Astrocyte (in vitro differentiated cells and primary cell): ENCODE data around the gene ZBED5. TPM values are rescaled to one million over a fixed set of nuclear protein-coding genes. Genes with fewer than 3 reads are reported as not detected.
"Not testable (repeated sequence)": the region's sequence is repeated elsewhere in the genome, so short reads cannot be mapped to it uniquely, and the experiment has no call there.

Experiments used
- DNase-seq: peaks from one replicate; pipeline ENCODE4 v3.0.0-alpha.2; 2010; ENCODE audit warnings: low read depth
- FAIRE-seq: peaks from 2 replicates; lab custom pipeline; 2011; peaks lifted over from hg19 to GRCh38; lab: Jason Lieb, UNC
- H2AFZ ChIP-seq: 2 replicates; pipeline ENCODE4 v1.6.0; 2012; ENCODE audit warnings: low read depth, low read length, inconsistent platforms
- H3K27ac ChIP-seq: 2 replicates; pipeline ENCODE4 v1.5.1; 2011; ENCODE audit warnings: low read depth, low read length, inconsistent platforms
- H3K27me3 ChIP-seq: 2 replicates; pipeline ENCODE4 v1.6.0; 2011; ENCODE audit warnings: low read length, inconsistent platforms; ENCODE audit not compliant: insufficient read depth
- H3K36me3 ChIP-seq: 2 replicates; pipeline ENCODE4 v1.5.1; 2011; ENCODE audit warnings: low read length, inconsistent platforms; ENCODE audit not compliant: insufficient read depth
- H3K4me1 ChIP-seq: 2 replicates; pipeline ENCODE4 v1.5.1; 2011; ENCODE audit warnings: low read length, inconsistent platforms; ENCODE audit not compliant: insufficient read depth
- H3K4me2 ChIP-seq: 2 replicates; pipeline ENCODE4 v1.6.0; 2012; ENCODE audit warnings: low read length, inconsistent platforms
- H3K4me3 ChIP-seq: 2 replicates; pipeline ENCODE4 v1.5.1; 2011; ENCODE audit warnings: low read depth, mild to moderate bottlenecking, low read length, inconsistent platforms; ENCODE audit not compliant: insufficient read depth
- H3K79me2 ChIP-seq: 2 replicates; pipeline ENCODE4 v1.6.0; 2012; ENCODE audit warnings: mild to moderate bottlenecking, low read length, inconsistent platforms; ENCODE audit not compliant: insufficient read depth
- H3K9ac ChIP-seq: 2 replicates; pipeline ENCODE4 v1.6.0; 2012; ENCODE audit warnings: mild to moderate bottlenecking, low read length, inconsistent platforms
- H3K9me3 ChIP-seq: 2 replicates; pipeline ENCODE4 v1.5.1; 2012; ENCODE audit warnings: low read depth, mild to moderate bottlenecking, low read length, inconsistent platforms; ENCODE audit not compliant: insufficient read depth
- H4K20me1 ChIP-seq: 2 replicates; pipeline ENCODE4 v1.6.0; 2012; ENCODE audit warnings: low read length, inconsistent platforms; ENCODE audit not compliant: insufficient read depth
- H3K27ac Mint-ChIP-seq: one replicate; pipeline ENCODE4 v1.8.0; 2021; ENCODE audit warnings: mild to moderate bottlenecking, mixed read lengths; ENCODE audit not compliant: unreplicated experiment
- H3K27me3 Mint-ChIP-seq: one replicate; pipeline ENCODE4 v1.8.0; 2021; ENCODE audit warnings: low read depth, mixed read lengths; ENCODE audit not compliant: unreplicated experiment
- H3K36me3 Mint-ChIP-seq: one replicate; pipeline ENCODE4 v1.8.0; 2021; ENCODE audit warnings: low read depth, mixed read lengths; ENCODE audit not compliant: unreplicated experiment
- H3K4me1 Mint-ChIP-seq: one replicate; pipeline ENCODE4 v1.8.0; 2021; ENCODE audit warnings: low read depth, mixed read lengths; ENCODE audit not compliant: unreplicated experiment
- H3K4me3 Mint-ChIP-seq: one replicate; pipeline ENCODE4 v1.8.0; 2021; ENCODE audit warnings: mild to moderate bottlenecking, moderate library complexity, mixed read lengths; ENCODE audit not compliant: unreplicated experiment
- H3K9me3 Mint-ChIP-seq: one replicate; pipeline ENCODE4 v1.8.0; 2021; ENCODE audit warnings: mild to moderate bottlenecking, mixed read lengths; ENCODE audit not compliant: unreplicated experiment
- EZH2 ChIP-seq: IDR thresholded peaks from 2 replicates; pipeline ENCODE4 v1.6.1; 2012; ENCODE audit warnings: mild to moderate bottlenecking, low read length, inconsistent platforms; ENCODE audit not compliant: insufficient read depth
- total RNA-seq: library from RNA; stranded (reverse); gene quantifications from 2 replicates; pipeline ENCODE4 v1.2.1, GENCODE V29; 2021
- TF ChIP-seq, protein P1 (sequence below): IDR thresholded peaks from 2 replicates; pipeline ENCODE4 v1.5.1; 2011; ENCODE audit warnings: low read depth, mild to moderate bottlenecking, inconsistent platforms, low read length, moderate library complexity; ENCODE audit not compliant: insufficient read depth

ZBED5 gene
- total RNA-seq, 1 donor from 2014 or later: 32.9 TPM

DNA sequence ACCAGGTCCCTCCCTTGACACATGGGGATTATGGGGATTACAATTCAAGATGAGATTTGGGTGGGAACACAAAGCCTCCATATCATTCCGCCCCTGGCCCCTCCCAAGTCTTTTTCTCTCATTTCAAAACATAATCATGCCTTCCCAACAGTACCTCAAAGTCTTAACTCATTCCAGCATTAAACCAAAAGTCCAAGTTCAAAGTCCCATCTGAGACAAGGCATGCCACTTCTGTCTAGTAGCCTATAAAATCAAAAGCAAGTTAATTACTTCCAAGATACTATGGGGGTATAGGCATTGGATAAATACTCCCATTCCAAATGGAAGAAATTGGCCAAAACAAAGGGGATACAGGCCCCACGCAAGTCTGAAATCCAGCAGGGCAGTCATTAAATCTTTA is 29.5 kb downstream of the ZBED5 start:
- H3K79me2 ChIP-seq: no peaks in the 10 kb centered on the region
- no peak overlapping the region for H3K27ac ChIP-seq
- no peaks in the 10 kb centered on the region for H3K4me1 ChIP-seq
- Mint-ChIP-seq H3K9me3 (peaks cover 5% of the 10 kb centered on the region), H3K36me3 (peaks cover 4% of the 10 kb centered on the region), H3K27me3 (peaks cover 10% of the 10 kb centered on the region), H3K27ac (no peak overlapping the region), H3K4me3 (no peak overlapping the region), H3K4me1 (no peaks in the 10 kb centered on the region)
- FAIRE-seq (no peak), DNase-seq (no peak)
- H3K4me3 ChIP-seq: no peak overlapping the region
- H4K20me1 ChIP-seq: no peaks in the 10 kb centered on the region
- H3K4me2 ChIP-seq: no peak overlapping the region
- H2AFZ ChIP-seq: no peak overlapping the region
- H3K36me3 ChIP-seq: no peaks in the 10 kb centered on the region
- H3K9ac ChIP-seq: no peak overlapping the region
- H3K9me3 ChIP-seq: no peaks in the 10 kb centered on the region
- H3K27me3 ChIP-seq: no peaks in the 10 kb centered on the region
- TF ChIP-seq EZH2: no peak
- TF ChIP-seq, protein P1, sequence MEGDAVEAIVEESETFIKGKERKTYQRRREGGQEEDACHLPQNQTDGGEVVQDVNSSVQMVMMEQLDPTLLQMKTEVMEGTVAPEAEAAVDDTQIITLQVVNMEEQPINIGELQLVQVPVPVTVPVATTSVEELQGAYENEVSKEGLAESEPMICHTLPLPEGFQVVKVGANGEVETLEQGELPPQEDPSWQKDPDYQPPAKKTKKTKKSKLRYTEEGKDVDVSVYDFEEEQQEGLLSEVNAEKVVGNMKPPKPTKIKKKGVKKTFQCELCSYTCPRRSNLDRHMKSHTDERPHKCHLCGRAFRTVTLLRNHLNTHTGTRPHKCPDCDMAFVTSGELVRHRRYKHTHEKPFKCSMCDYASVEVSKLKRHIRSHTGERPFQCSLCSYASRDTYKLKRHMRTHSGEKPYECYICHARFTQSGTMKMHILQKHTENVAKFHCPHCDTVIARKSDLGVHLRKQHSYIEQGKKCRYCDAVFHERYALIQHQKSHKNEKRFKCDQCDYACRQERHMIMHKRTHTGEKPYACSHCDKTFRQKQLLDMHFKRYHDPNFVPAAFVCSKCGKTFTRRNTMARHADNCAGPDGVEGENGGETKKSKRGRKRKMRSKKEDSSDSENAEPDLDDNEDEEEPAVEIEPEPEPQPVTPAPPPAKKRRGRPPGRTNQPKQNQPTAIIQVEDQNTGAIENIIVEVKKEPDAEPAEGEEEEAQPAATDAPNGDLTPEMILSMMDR: no peak

DNA sequence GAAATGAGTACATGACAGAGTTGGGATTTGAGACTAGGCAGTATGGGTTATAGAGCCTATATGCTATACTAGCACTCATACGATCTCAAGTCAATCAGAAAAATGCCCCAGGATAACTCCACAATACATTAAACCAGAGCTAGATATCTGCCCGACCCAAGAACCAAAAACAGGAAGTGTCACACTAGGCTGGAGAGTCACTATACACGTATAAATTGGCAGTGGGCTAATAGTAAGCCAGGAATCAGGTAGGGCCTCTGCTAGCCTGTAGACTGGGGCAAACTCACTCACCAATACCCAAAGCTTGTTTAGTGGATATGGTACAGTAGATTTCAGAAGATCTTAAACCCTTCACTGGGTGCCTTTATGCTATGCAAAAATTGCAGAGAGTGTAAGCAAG is 33.0 kb downstream of the ZBED5 start:
- H3K4me1 Mint-ChIP-seq: no peaks in the 10 kb centered on the region
- Histone ChIP-seq H3K4me1 (no peaks in the 10 kb centered on the region), H4K20me1 (no peaks in the 10 kb centered on the region), H3K36me3 (no peaks in the 10 kb centered on the region), H3K9ac (no peak overlapping the region), H3K4me3 (no peak overlapping the region), H2AFZ (no peak overlapping the region), H3K27me3 (no peaks in the 10 kb centered on the region), H3K27ac (no peak overlapping the region), H3K4me2 (no peak overlapping the region), H3K9me3 (no peaks in the 10 kb centered on the region), H3K79me2 (no peaks in the 10 kb centered on the region)
- DNase-seq (no peak), FAIRE-seq (no peak)
- H3K27me3 Mint-ChIP-seq: peaks cover 5% of the 10 kb centered on the region
- TF ChIP-seq EZH2: no peak
- TF ChIP-seq, protein P1: no peak
- peaks cover under 1% of the 10 kb centered on the region for H3K36me3 Mint-ChIP-seq
- no peak overlapping the region for H3K4me3 Mint-ChIP-seq
- no peak overlapping the region for H3K27ac Mint-ChIP-seq
- H3K9me3 Mint-ChIP-seq: peaks cover under 1% of the 10 kb centered on the region

DNA sequence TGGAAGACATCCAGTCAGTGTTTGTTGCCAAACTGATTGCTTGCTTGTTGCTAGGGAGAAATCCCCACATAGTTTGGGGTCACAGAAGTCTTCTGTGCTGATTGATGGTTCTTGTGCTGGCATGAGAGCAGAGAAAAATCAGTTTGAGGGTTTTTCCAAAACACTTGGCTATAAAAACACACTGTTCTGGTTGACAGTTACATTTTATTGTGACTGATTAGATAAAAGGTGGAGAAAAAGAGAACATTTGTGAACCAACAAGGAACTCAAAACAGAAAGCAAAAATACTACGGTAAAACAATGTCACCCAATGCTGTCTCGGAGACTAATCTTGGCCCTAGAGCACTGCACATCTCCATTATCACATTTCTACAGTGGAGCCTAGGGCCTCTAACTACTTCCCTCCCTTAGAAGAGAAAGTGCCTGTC is 34.7 kb downstream of the ZBED5 start:
- H3K4me3 Mint-ChIP-seq: no peak overlapping the region
- DNase-seq (no peak), FAIRE-seq (no peak)
- no peak for TF ChIP-seq EZH2
- TF ChIP-seq, protein P1: no peak
- no peaks in the 10 kb centered on the region for H3K27me3 ChIP-seq
- no peaks in the 10 kb centered on the region for H4K20me1 ChIP-seq
- H3K36me3 ChIP-seq: no peaks in the 10 kb centered on the region
- no peak overlapping the region for H3K27ac ChIP-seq
- no peaks in the 10 kb centered on the region for H3K4me1 Mint-ChIP-seq
- no peak overlapping the region for H2AFZ ChIP-seq
- no peak overlapping the region for H3K4me2 ChIP-seq
- no peak overlapping the region for H3K9ac ChIP-seq
- H3K27ac Mint-ChIP-seq: no peak overlapping the region
- H3K9me3 ChIP-seq: no peaks in the 10 kb centered on the region
- H3K4me1 ChIP-seq: no peaks in the 10 kb centered on the region
- peaks cover 5% of the 10 kb centered on the region for H3K27me3 Mint-ChIP-seq
- H3K79me2 ChIP-seq: no peaks in the 10 kb centered on the region
- H3K9me3 Mint-ChIP-seq: no peaks in the 10 kb centered on the region
- no peak overlapping the region for H3K4me3 ChIP-seq
- H3K36me3 Mint-ChIP-seq: no peaks in the 10 kb centered on the region

DNA sequence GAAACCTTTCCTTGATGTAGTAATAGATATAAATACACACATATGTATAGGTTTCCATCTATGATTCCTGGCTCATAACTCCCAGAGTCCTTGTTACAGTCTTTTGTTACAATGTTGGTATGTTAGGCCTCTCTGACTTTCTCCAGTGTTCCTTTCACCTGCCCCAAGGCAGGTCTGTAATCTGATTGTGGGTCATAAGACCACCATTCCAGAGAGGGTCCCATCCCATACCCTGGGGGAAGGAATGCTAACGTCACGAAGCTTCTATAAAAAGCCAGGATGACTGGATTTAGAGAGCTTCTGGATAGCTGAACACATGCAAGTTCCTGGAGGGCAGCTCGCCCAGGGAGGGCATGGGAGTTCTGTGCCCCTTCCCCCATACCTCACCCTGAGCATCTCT is 35.4 kb downstream of the ZBED5 start:
- H3K27ac Mint-ChIP-seq, DNase-seq, H3K36me3 Mint-ChIP-seq: not testable (repeated sequence)

More for the DNA sequence above, 35.4 kb downstream of the ZBED5 start:
- H3K79me2 ChIP-seq, H4K20me1 ChIP-seq, H3K4me3 ChIP-seq, H3K4me1 Mint-ChIP-seq, H3K4me2 ChIP-seq, H3K4me1 ChIP-seq, H3K27me3 Mint-ChIP-seq, FAIRE-seq, H3K27ac ChIP-seq, H3K36me3 ChIP-seq, H3K4me3 Mint-ChIP-seq, H3K9me3 Mint-ChIP-seq, H3K9me3 ChIP-seq, H3K27me3 ChIP-seq, H3K9ac ChIP-seq, H2AFZ ChIP-seq: not testable (repeated sequence)
